Gastrocnemius medialis (tissue), 4 donors: Measurements from ENCODE around the gene PAK4. TPM values are rescaled to one million over a fixed set of nuclear protein-coding genes. Genes with fewer than 3 reads are reported as not detected.

Source experiments
- ATAC-seq, 2 donors: fragments of 150-250 bp; one replicate each; pipeline ENCODE4 v1.9.1; 2016
- DNase-seq, 2 donors: peaks; one replicate each; pipeline ENCODE4 v3.0.0-alpha.2; 2019
- H3K27ac ChIP-seq, 4 donors: fragments of 200-600 bp; sonication (generic); 1 replicate in 1 of 4; 2 replicates in 3 of 4; pipeline ENCODE4 v1.5.1; 2016 to 2018; ENCODE audit warnings: mild to moderate bottlenecking in 2 of 4, moderate library complexity in 1 of 4
- H3K27me3 ChIP-seq, 3 donors: fragments of 200-600 bp; sonication (generic) in 2 of 3; 1 replicate in 1 of 3; 2 replicates in 2 of 3; pipeline versions ENCODE4 v1.5.1 to v1.6.0; 2016 to 2019; ENCODE audit warnings: mild to moderate bottlenecking in 1 of 3, moderate library complexity in 1 of 3
- H3K36me3 ChIP-seq, 2 donors: fragments of 200-600 bp; sonication (generic) in 1 of 2; one replicate each; pipeline ENCODE4 v1.5.1; 2017 to 2018
- H3K4me1 ChIP-seq, 2 donors: fragments of 200-600 bp; sonication (generic) in 1 of 2; one replicate each; pipeline ENCODE4 v1.5.1; 2016 to 2017; ENCODE audit warnings: mild to moderate bottlenecking in 2 of 2
- H3K4me3 ChIP-seq, 4 donors: fragments of 200-600 bp; sonication (generic) in 3 of 4; 1 replicate in 1 of 4; 2 replicates in 3 of 4; pipeline ENCODE4 v1.5.1; 2016 to 2019; ENCODE audit warnings: mild to moderate bottlenecking in 2 of 4
- H3K9me3 ChIP-seq, 3 donors: fragments of 200-600 bp; sonication (generic) in 2 of 3; 1 replicate in 1 of 3; 2 replicates in 2 of 3; pipeline ENCODE4 v1.5.1; 2016 to 2019
- CTCF ChIP-seq, 5 experiments: fragments of 450-650 bp in 3 of 5; fragments of 200-600 bp in 2 of 5; sonication (generic) in 2 of 5; IDR thresholded peaks in 4 of 5; conservative IDR thresholded peaks in 1 of 5; 1 replicate in 4 of 5; 2 replicates in 1 of 5; pipeline ENCODE4 v1.5.1; 2016 to 2019; ENCODE audit warnings: antibody characterized with exemption in 5 of 5, mild to moderate bottlenecking in 3 of 5, moderate library complexity in 3 of 5
- POLR2A ChIP-seq, 2 donors: fragments of 450-650 bp; IDR thresholded peaks; one replicate each; pipeline ENCODE4 v1.6.1; 2017; ENCODE audit warnings: antibody characterized with exemption in 2 of 2, mild to moderate bottlenecking in 2 of 2, moderate library complexity in 2 of 2
- in situ Hi-C, 4 donors: fragments of 200-750 bp; cut with MboI; loops; one replicate each; pipeline versions ENCODE4 v1.15.0 to v1.8.0; 2017; ENCODE audit warnings: low sequenced_read_pairs in 4 of 4
- intact Hi-C: fragments of 100-400 bp; cut with DNase I; formaldehyde crosslinking; loops from one replicate; pipeline ENCODE4 v1.15.1; 2023; ENCODE audit warnings: low total_unique reads
- total RNA-seq, 4 donors: library from RNA; depleted of rRNA; stranded (reverse); fragments of >200 nt; gene quantifications; one replicate each; pipeline versions ENCODE4 v1.1.0 to v1.2.3, GENCODE V29; 2016

The PAK4 gene
- total RNA-seq, 4 donors from 2014 or later: 4.7 to 11.7 (median 8.3) TPM

- Histone ChIP-seq H3K36me3 (peaks cover 0 to 16% of the 10 kb centered on the region in 2 donors), H3K27me3 (no peaks in the 10 kb centered on the region), H3K9me3 (no peaks in the 10 kb centered on the region), H3K4me3 (no peak overlapping the region), H3K4me1 (no peaks in the 10 kb centered on the region), H3K27ac (no peak overlapping the region)
- DNase-seq (no peak), ATAC-seq (no peak)
- in situ Hi-C loops (no loop called here), intact Hi-C loops (no loop called here)
- TF ChIP-seq POLR2A (IDR thresholded peaks at IDR 0.05): no peak
- no peak for TF ChIP-seq CTCF (IDR thresholded peaks at IDR 0.05 in 4 of 5, conservative IDR thresholded peaks at IDR 0.05 in 1 of 5)
Observed at GRCh38 chr19:39180749-39181148, 55.2 kb downstream of the PAK4 start.

- Histone ChIP-seq H3K4me3 (no peak overlapping the region), H3K4me1 (no peaks in the 10 kb centered on the region), H3K27me3 (no peaks in the 10 kb centered on the region), H3K9me3 (no peaks in the 10 kb centered on the region), H3K36me3 (peaks cover 0 to 14% of the 10 kb centered on the region in 2 donors), H3K27ac (no peak overlapping the region)
- intact Hi-C loops (no loop called here), in situ Hi-C loops (no loop called here)
- DNase-seq (no peak), ATAC-seq (no peak)
- TF ChIP-seq POLR2A (IDR thresholded peaks at IDR 0.05) (no peak), CTCF (IDR thresholded peaks at IDR 0.05 in 4 of 5, conservative IDR thresholded peaks at IDR 0.05 in 1 of 5) (no peak)
Observed at GRCh38 chr19:39181500-39182173, 56.1 kb downstream of the PAK4 start.

GRCh38 chr19:39182174-39182505 lies 56.6 kb downstream of the PAK4 start:
- TF ChIP-seq CTCF (IDR thresholded peaks at IDR 0.05 in 4 of 5, conservative IDR thresholded peaks at IDR 0.05 in 1 of 5) (no peak), POLR2A (IDR thresholded peaks at IDR 0.05) (no peak)
- Histone ChIP-seq H3K4me3 (no peak overlapping the region), H3K27me3 (no peaks in the 10 kb centered on the region), H3K9me3 (no peaks in the 10 kb centered on the region), H3K36me3 (peaks cover 0 to 9% of the 10 kb centered on the region in 2 donors), H3K27ac (no peak overlapping the region), H3K4me1 (no peaks in the 10 kb centered on the region)
- in situ Hi-C loops: no loop called here
- ATAC-seq (no peak), DNase-seq (no peak)
- intact Hi-C loops: no loop called here

- intact Hi-C loops: no loop called here
- Histone ChIP-seq H3K27me3 (peaks cover 0 to 4% (median 0%) of the 10 kb centered on the region in 3 donors), H3K4me1 (no peaks in the 10 kb centered on the region), H3K9me3 (no peaks in the 10 kb centered on the region), H3K4me3 (no peak overlapping the region), H3K36me3 (peaks cover 0 to under 1% of the 10 kb centered on the region in 2 donors), H3K27ac (no peak overlapping the region)
- TF ChIP-seq CTCF (IDR thresholded peaks at IDR 0.05 in 4 of 5, conservative IDR thresholded peaks at IDR 0.05 in 1 of 5) (no peak), POLR2A (IDR thresholded peaks at IDR 0.05) (no peak)
- DNase-seq: no peak
- in situ Hi-C loops: no loop called here
- ATAC-seq: no peak
Observed at GRCh38 chr19:39183104-39183503, 57.5 kb downstream of the PAK4 start.

- no peak for DNase-seq
- in situ Hi-C loops (loop anchor here in 1 of 4 donors (5.0 kb wide), 1 partner anchor 69 kb away; no protein-coding TSS in a partner anchor), intact Hi-C loops (loop anchor here (2.0 kb wide), 1 partner anchor 64 kb away; no protein-coding TSS in a partner anchor)
- ATAC-seq: no peak
- Histone ChIP-seq H3K36me3 (no peaks in the 10 kb centered on the region), H3K27ac (no peak overlapping the region), H3K4me1 (no peaks in the 10 kb centered on the region), H3K9me3 (no peaks in the 10 kb centered on the region), H3K4me3 (no peak overlapping the region), H3K27me3 (peaks cover 0 to 10% (median 0%) of the 10 kb centered on the region in 3 donors)
- TF ChIP-seq POLR2A (IDR thresholded peaks at IDR 0.05): no peak
- TF ChIP-seq CTCF (IDR thresholded peaks at IDR 0.05 in 4 of 5, conservative IDR thresholded peaks at IDR 0.05 in 1 of 5): no peak
Observed at GRCh38 chr19:39186391-39186790, 60.8 kb downstream of the PAK4 start.
